Fibroblast of lung (primary cell): Measurements from ENCODE around the gene KRT78.

Experiments used
- EZH2 ChIP-seq: IDR thresholded peaks from 2 replicates; pipeline ENCODE4 v1.5.1; 2012; ENCODE audit warnings: low read length, control low read depth, mild to moderate bottlenecking; ENCODE audit errors: missing control alignments
- TF ChIP-seq, protein P1 (sequence below), 2 donors: IDR thresholded peaks in 1 of 2; conservative IDR thresholded peaks in 1 of 2; 1 replicate in 1 of 2; 2 replicates in 1 of 2; pipeline ENCODE4 v1.5.1; 2011 to 2012; ENCODE audit warnings: low read length in 2 of 2, control low read depth in 1 of 2, inconsistent platforms in 1 of 2, low read depth in 1 of 2, mild to moderate bottlenecking in 1 of 2

DNA sequence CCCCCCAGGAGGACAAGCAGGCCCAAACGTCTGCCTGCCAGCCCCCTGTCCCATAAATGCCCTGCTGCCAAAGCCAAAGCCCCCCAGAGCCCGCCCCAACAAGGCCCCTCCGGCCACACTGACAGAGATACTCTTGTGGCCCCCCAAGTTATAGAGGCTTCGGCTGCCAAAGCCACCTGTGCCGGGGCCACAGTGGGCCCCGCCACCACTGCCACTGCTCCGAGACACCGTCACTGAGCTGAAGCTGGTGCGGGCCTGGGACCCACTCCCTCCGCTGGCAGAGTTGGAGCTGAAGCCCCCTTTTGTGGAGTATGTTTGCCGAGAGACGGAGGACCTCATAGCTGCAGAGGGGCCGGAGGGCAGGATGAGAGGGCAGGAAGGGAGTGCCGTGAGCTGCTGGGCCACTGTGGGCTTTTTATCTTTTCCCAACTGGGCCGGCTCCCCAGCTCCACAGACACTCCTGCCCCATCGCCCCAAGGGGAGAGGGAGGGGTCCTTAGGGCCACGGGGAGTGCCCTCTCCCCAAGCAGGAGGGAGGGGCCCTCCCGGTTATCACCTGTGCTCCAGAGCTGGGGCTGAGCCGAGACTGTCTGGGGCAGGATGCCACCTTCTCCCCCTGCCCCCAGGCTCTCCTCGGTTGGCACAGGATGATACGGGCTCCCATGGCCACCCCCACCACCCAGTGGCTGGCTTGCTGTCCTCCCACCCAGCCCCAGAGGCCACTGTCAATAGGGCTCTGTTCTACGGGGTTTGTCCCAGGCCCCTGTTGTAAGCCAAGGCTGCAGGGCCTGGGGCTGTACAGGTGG, 14.7 kb downstream of the KRT78 start, which contains the start of gene KRT79:
- TF ChIP-seq, protein P1, sequence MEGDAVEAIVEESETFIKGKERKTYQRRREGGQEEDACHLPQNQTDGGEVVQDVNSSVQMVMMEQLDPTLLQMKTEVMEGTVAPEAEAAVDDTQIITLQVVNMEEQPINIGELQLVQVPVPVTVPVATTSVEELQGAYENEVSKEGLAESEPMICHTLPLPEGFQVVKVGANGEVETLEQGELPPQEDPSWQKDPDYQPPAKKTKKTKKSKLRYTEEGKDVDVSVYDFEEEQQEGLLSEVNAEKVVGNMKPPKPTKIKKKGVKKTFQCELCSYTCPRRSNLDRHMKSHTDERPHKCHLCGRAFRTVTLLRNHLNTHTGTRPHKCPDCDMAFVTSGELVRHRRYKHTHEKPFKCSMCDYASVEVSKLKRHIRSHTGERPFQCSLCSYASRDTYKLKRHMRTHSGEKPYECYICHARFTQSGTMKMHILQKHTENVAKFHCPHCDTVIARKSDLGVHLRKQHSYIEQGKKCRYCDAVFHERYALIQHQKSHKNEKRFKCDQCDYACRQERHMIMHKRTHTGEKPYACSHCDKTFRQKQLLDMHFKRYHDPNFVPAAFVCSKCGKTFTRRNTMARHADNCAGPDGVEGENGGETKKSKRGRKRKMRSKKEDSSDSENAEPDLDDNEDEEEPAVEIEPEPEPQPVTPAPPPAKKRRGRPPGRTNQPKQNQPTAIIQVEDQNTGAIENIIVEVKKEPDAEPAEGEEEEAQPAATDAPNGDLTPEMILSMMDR (conservative IDR thresholded peaks at IDR 0.05 in 1 of 2, IDR thresholded peaks at IDR 0.05 in 1 of 2; ENCODE audit: low read depth in 1 of 2, low read length in 2 of 2): no peak
- TF ChIP-seq EZH2: no peak
